Embryonic facial prominence (tissue), 1 donor: Measurements from ENCODE around the gene LAMTOR4.
"Not testable (repeated sequence)": the region's sequence is repeated elsewhere in the genome, so short reads cannot be mapped to it uniquely, and the experiment has no call there.

Experiments
- DNase-seq: peaks from one replicate; pipeline ENCODE4 v3.0.0-alpha.2; 2016; ENCODE audit errors: extremely low spot score

The LAMTOR4 gene

DNA sequence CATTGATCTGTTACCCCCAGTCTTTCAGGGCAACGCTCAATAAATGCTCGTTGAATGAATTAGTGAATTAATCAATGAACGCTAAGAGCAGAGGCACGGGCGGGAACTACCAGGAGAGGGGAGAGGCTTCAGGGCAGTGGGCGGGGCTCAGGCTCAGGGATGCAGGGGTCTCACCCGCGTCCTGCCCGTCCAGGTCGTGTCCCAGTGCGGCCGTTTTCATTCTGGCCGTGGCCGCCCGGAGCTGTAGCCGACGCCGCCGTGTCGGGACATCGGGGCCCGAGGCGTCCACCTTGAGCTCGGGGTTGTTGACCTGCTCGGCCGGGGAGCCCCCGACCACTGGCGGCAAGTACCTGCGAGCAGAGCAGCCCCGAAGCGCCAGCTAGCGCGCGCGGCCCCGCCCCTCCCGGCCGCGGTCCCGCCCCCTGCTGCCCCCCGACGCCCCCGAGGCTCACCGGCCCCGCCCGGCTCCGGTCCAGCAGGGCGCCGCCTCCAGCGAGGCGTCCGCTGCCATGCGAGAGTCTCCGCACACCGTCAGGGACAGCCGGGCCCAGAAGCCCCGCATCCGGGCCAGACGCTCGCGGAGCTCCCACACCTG is 22.5 kb downstream of the LAMTOR4 start:
- no peak for DNase-seq

DNA sequence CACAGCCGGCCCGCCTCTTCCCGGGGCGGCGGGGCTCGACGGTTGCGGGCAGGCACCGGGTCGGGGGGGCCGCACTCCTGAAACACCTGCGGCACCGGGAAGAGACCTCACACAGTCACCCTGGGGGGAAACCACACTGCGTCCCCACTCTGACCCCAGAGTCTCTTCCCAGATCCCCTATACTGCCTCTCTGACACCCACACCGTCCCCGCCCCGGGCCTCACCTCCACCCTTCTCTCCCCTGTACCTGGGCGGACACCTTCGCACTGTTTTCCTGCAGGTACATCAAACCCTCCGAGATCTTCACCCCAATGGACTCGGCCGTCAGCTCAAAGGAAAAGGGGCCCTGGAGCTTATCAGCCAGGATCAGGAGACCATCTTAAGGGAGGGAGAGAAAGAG is 23.1 kb downstream of the LAMTOR4 start:
- DNase-seq, result no peak

DNA sequence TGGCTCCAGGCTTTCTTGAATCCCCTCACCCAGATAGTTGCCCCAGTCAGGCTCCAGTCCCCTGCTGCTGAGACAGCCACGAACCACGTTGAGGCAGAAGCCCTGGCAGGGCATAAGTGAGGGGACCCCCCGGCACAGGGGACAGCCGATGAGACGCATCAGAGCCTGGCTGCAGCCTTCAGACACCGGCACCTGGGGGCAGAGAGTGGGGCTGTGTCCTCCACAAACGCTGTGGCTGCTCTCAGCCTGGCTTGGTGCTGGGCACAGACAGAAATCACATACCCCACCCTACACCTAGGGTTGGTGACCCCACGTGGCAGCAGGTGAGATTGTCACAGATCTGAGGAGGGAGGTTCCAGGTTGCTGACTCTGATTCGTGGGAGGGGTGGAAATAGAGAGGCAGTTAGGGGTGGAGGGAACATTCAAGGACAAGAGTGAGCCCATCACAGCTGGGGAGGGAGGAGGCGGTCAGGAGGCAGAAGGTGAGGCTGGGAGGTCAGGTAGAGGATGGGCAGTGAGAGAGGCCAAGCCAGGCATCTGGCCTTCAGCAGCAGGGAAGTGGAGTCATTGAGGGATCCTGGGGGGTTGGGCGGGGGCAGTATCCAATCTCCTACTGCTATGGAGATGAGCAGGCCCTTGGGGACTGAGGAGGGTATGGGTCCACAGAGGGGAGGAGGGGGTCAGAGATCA is 25.2 kb downstream of the LAMTOR4 start:
- no peak for DNase-seq

DNA sequence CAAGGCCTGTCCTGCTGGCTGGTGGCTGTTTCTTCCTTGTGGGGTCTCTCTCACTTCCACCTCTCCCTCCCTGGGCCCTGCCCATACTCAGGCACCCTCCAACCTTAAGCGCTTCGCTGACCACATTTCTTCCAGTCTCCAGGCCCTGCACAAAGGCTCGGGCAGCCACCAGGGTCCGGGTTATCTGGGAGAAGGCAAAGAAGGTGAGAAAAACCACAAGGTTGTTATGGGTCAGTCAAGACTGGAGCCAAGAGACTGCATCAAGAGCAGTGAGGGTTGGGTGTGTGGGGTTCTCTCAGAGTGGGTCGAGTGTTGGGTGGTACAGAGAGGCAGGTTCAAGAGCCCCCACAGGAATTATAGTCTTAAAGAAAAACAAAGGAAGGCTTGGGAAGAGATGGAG is 25.9 kb downstream of the LAMTOR4 start:
- no peak for DNase-seq

DNA sequence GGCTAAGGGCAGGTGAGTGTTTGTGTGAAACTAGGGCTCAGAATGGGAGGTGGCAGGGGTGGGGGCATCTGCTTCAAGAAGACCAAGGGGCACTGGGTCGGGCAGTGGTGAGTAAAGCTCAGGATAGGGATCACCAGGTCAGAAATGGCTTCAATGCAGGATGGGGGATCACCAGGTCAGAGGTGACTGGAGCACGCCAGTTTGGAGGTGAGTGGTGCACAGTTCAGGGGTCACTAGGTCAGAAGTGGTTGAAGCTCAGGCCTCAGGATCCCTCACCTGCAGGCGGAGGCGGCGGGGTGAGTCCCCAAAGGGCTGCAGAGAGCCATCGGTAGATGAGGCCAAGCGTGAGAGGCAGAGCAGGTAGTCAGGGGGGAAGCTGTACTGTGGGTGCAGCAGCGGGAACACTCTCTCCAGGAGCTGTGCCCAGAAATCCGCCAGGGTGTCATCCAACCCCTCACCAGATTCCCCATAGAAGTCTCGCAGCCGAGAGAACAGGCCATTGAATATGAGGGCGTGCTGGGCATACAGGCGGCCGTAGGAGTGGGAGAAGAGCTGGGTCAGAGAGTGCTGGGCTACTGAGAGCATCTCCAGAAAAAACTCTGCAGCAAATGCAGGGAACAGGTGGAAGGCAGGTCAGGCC is 26.7 kb downstream of the LAMTOR4 start:
- DNase-seq, result no peak

DNA sequence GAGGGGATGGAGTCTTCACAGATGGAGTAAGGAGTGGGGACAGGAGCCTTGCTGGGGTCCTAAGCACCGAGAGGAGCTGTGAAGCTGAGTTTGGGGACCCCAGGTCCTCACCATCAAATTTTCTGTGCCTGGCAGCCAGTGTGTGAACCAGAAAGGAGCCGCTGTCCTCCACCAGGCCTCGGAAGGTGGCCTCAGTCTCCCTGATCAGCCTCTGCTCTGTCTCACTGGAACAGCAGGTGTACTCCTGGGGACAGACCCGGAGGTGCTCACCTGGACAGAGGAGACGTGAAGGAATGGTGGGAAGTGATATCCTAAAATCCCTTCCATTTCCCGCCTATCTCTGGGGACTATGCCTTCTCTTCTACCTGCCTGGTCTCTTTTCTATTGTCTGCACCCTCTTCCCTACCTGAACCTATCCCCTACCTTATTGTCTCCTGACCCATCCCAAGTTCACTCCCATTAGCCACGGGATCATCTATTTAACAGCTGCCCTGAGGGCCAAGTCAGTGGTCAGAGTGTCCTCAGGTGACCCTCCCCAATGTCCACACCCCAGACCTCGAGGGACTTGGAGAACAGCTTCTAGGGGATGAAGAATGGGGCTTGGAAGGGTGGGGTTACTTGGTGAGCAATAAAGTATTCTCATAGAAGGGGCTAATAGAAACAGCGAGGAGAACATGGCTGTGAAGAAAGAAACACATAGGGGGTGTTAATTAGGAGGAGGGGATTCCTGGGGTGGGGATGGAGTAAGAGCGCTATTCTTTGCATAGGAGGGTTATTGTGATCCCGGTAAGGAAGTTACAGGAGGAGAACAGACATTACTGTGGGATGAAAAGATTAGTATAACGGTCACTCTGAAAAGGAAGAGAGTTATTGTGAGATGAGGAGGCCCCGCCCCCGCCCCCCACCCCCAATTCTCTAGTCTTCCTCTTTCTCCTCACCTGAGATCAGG is 27.7 kb downstream of the LAMTOR4 start:
- DNase-seq, result no peak

DNA sequence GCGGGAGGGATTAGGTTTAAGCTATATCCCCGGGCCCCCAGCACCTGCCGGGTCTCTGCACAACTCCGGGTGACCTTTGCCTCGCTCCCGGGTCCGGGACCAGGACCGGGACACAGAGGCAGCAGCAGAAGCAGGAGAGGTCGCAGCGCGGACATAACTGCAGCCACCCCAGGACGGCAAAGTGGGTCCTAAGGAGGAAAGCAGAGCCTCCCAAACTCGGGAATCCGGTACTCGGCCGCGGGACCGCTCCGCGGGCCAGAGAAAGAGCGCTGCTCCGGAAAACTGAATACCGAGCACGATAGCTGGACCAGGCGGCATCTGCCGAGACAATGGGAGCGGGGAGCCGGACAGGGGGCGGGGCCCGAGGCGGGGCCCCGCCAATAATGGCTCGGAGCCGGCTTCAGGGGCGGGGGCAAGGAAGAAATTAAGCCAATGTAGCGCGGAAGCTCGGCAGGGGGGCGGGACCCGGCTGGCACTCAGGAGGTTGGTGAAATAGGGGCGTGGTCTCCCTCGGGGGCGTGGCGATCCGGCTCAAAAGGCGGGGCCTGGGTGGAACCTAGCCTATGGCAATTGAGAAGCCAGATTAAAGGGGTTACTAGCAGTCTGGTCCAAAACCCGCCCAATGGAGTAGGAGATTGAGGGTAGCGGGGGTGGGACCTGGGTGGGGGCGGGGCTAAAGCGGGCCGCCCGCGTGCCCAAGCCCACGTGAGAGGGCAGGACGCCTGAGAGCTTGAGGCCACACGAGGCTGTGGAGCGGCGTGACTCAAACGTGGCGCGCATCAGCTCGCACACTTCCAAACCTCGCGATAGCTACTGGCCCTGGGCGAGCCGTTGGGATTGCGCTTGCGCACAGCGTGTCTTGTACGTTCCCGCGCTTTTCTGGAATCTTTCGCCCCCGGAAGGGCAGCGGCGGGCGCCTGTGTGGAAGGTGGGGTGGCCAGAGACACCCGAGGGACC is 28.6 kb downstream of the LAMTOR4 start, which contains the start of the genes GPC2 and STAG3:
Gene GPC2, minus strand, starts transcription at position 337 of the 957 bp plus-strand sequence. Its CDS starts 182 bp downstream, at position 155.
Gene STAG3, plus strand, starts transcription at position 874 of the 957 bp plus-strand sequence. CDS start 2,639 bp downstream, outside the sequence.
- peak; percentile 90 for DNase-seq

DNA sequence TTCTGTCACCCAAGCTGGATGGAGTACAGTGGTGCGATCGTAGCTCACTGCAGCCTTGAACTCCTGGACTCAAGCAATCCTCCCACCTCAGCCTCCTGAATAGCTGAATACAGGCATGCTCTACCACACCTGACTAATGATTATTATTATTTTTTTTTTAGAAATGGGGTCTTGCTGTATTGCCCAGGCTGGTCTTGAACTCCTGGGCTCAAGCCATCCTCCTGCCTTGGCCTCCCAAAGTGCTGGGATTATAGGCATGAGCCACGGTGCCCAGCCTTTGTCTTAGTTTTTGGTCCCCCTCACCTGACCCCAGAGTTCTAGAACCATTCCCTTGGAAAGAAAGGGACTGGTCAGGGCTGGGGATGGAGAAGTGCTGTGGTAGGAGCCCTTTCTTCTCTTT is 31.4 kb downstream of the LAMTOR4 start:
- not testable (repeated sequence) for DNase-seq

DNA sequence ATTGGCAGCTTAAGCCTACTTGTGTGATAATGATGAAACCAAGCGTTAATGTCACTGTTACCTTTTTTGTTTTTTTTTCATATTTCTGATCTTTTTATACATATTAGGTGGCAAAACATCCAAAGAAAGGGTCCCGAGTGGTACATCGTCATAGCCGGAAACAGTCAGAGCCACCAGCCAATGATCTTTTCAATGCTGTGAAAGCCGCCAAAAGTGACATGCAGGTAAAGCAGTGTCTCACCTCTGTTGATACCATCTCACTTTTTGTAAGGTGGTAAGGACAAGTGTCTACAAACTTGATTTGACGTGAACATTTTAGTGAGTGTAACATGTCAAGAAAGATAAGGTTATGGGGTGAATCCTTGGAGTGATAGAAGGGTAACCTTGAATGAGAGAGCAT is 33.9 kb downstream of the LAMTOR4 start:
- DNase-seq, result not testable (repeated sequence)

DNA sequence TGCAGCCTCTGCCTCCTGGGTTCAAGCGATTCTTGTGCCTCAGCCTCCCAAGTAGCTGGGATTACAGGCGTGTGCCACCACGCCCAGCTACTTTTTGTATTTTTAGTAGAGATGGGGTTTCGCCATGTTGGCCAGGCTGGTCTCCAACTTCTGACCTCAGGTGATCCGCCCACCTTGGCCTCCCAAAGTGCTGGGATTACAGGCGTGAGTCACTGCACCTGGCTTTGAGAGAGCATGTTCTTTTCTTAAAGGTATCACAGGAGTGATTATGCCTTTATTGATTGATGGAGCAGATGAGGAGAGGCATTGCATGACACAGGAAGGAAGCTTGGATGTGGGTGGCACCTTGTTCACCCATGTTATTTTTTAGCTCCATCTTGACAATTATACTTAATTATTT is 34.4 kb downstream of the LAMTOR4 start:
- not testable (repeated sequence) for DNase-seq

DNA sequence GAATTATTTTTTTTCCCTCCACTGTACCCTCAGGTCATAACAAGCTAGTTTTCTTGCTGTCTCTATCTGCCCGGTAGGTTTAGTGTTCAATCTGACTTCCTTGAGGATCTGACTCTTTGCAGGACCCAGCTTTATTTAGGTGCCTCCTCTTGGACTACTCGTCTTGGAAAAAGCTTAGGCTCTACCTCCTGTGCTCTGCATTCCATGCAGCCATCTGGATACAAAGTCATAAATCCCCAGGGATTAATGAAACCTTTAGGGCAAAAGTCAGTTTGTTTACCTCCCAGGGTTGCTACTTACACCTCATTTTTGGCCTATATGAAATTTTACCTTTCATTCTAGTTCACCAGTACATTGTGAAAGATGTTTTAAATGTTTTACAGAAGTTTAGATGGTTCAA is 37.0 kb downstream of the LAMTOR4 start:
- DNase-seq, result no peak

DNA sequence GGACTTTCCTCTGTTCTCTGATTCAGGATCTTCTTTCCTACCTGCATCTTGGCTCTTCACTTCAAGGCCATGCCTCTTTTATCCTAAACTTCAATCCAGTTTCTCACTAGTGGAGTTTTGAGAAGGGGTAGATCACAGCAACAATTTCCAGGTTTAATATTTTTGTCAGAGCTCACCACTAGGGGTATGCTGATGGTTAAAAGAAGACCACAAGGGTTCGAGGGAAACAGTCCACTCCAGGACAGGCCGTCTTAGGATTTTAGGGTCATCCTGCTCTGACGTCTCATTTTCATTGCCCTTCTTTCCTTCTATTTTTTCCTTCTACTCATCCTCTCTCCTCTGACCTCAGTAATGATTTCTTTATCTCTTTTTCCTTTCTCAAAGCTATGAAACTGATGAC is 40.3 kb downstream of the LAMTOR4 start:
- DNase-seq, result no peak

DNA sequence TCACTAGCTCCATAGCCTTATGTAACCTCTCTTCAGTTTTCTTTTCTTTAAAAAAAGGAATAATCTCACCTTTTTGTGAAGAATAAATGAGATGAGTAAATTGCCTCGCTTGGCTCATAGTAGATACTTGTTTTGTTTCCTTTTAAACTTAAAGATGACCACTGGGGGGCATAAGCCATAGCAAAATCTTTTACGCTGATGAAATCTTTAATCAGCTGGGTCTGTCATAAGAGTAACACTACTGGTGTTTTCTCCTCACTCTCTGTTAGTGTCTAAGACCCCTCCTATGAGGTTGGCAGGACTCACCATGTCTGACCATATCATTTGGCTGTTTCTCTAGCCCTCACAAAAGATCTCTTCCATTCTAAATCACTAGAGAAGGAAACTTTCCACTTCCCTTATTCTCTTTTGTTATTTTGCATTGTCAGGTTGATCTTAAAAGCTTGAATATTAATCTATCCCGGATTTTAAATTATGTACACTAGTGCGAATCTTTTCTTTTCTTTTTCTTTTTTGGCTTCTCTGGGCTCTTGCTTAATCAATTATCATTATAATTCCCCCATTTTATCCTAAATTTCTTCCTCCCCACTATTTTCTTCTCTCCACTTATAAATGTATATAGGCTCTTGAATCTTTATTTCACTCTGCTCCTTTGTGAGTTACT is 41.5 kb downstream of the LAMTOR4 start:
- no peak for DNase-seq

DNA sequence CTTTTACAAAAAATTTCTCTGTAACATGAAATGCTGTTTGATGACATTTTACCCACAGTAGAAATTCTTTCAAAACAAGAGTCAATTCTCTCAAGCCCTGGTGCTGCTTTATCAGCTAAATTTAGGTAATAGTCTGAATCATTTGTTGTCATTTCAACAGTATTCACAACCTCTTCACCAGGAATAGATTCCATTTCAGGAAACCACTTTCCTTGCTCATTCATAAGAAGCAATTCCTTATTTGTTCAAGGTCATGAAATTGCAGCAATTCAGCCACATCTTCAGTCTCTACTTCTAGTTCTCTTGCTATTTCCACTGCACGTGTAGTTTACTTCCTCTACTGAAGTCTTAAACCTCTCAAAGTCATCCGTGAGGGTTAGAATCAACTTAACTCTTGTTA is 43.1 kb downstream of the LAMTOR4 start:
- DNase-seq, result no peak

DNA sequence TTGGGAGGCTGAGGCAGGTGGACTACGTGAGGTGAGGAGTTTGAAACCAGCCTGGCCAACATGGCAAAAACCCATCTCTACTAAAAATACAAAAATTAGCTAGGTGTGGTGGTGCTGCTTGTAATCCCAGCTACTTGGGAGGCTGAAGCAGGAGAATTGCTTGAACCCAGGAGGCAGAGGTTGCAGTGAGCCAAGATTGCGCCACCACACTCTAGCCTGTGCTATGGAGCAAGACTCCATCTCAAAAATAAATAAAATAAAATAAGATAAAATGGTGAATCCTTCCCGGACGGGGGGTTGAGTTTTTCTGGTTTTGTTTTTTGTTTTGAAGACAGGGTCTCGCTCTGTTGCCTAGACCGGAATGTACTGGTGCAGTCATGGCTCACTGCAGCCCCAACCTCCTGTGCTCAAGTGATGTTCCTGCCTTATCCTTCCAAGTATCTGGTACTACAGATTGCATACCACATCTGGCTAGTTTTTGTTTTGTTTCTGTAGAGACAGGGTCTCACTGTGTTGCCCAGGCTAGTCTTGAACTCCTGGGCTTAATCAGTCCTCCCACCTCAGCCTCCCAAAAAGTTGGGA is 43.7 kb downstream of the LAMTOR4 start:
- DNase-seq, result not testable (repeated sequence)

DNA sequence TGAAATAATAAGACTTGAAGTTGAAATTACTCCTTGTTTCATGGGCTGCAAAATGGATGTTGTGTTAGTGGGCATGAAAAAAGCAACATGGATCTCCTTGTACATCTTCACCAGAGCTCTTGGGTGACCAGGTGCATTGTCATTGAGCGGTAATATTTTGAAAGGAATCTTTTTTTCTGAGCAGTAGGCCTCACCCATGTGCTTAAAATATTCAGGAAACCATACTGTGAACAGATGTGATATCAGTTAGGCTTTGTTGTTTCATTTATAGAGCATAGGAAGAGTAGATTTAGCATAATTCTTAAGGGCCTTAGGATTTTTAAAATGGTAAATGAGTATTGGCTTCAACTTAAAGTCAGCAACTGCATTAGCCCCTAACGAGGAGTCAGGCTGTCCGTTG is 44.3 kb downstream of the LAMTOR4 start:
- DNase-seq, result no peak

DNA sequence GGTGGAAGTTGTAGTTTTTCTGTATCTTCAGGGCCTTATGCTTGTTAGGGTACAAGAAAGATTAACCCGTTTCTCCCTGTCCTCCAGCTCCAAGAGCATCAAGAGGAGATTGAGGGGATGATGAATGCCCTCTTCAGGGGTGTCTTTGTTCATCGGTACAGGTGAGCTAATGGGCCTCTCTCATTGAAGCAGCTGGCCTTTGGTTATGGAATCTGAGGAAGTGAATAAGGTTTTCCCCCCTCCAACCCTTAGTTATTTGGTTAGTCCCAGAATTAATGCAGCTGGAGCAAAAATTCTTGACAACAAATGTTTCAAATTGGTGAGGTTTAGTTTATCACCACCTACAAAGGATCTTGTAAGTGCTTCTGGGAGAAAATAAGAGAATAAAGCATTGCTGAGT is 46.5 kb downstream of the LAMTOR4 start:
- no peak for DNase-seq

DNA sequence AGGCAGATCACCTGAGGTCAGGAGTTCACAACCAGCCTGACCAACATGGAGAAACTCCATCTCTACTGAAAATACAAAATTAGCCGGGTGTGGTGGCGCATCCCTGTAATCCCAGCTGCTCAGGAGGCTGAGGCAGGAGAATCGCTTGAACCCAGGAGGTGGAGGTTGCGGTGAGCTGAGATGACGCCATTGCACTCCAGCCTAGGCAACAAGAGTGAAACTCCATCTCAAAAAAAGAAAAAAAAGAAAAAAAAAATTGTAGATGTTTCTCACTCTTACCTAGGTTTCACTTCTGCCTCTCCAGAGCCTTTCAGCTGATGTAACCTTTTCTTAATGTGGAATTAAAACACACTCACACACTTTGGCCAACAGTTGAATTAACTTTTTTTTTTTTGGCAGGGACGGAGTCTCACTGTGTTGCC is 47.2 kb downstream of the LAMTOR4 start:
- not testable (repeated sequence) for DNase-seq

DNA sequence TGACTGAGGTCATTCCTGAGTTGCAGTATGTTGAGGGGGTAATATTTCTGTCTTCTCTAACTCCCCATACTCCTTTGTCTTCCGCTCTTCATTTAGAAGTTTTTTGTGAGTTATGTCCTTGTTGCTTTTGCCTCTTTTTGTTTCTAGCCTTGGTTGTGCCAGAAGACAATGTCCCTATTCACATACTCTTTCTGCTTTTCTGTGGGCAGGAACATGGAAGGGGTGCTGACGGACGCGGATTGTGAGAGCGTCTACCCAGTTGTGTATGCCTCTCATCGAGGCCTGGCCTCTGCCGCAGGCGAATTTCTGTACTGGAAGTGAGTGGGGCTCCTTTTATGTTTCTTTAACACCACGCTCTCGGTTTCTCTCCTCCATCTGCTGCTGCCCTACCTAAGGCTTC is 49.5 kb downstream of the LAMTOR4 start:
- DNase-seq, result no peak

DNA sequence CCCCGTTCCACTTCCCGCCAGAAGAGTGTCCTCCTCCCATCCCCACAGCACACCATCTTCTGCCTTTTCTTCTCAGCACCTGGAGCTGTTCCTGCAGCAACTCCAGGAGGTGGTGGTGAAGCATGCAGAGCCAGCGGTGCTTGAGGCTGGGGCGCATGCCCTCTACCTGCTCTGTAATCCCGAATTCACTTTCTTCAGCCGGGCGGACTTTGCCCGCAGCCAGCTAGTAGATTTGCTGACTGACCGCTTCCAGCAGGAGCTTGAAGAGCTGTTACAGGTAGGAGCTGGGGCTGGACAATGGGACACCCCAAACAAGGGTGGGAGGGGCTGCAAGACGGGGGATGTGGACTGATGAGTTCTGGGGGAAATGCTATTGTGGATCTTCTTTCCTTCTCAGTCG is 52.0 kb downstream of the LAMTOR4 start:
- no peak for DNase-seq
